ENCODE results near the gene TAL1.

- TF ChIP-seq CTCF (IDR thresholded peaks at IDR 0.05): no peak
- no peak for TF ChIP-seq POLR2A (IDR thresholded peaks at IDR 0.05)
Observed at GRCh38 chr1:47214549-47214948, 17.5 kb downstream of the TAL1 start.
